ENCODE results near the gene TBCK.

Gene TBCK

GRCh38 chr4:106079616-106080015 lies 236.4 kb downstream of the TBCK start:
- TF ChIP-seq, protein P1, sequence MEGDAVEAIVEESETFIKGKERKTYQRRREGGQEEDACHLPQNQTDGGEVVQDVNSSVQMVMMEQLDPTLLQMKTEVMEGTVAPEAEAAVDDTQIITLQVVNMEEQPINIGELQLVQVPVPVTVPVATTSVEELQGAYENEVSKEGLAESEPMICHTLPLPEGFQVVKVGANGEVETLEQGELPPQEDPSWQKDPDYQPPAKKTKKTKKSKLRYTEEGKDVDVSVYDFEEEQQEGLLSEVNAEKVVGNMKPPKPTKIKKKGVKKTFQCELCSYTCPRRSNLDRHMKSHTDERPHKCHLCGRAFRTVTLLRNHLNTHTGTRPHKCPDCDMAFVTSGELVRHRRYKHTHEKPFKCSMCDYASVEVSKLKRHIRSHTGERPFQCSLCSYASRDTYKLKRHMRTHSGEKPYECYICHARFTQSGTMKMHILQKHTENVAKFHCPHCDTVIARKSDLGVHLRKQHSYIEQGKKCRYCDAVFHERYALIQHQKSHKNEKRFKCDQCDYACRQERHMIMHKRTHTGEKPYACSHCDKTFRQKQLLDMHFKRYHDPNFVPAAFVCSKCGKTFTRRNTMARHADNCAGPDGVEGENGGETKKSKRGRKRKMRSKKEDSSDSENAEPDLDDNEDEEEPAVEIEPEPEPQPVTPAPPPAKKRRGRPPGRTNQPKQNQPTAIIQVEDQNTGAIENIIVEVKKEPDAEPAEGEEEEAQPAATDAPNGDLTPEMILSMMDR (IDR thresholded peaks at IDR 0.05; ENCODE audit: insufficient read depth, missing control alignments), result no peak
- FAIRE-seq, result no peak
- no peak for DNase-seq (ENCODE audit: insufficient read length, low spot score)

DNA sequence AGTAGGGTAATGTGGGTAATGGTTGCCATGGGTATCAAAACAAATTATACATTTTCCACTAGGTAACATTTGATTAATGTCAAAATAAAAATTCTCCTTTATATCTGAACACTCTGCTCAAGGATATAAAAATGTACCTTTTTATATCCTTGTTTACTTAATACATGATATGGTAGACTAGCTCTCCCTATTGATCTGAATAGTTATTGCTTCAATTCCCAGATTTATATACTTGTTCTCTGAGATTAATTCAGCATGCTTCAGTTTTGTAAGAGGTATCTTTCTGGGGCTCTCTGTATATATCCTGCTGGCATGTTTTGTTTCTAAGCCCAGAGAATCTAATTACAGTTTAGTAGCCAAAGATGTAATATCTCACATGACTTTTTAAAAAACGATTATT lies 251.0 kb downstream of the TBCK start:
- FAIRE-seq (no peak), DNase-seq (ENCODE audit: insufficient read length, low spot score) (no peak)
- TF ChIP-seq, protein P1 (IDR thresholded peaks at IDR 0.05; ENCODE audit: insufficient read depth, missing control alignments), result no peak

GRCh38 chr4:106063009-106063408 lies 253.0 kb downstream of the TBCK start:
- no peak for DNase-seq (ENCODE audit: insufficient read length, low spot score)
- TF ChIP-seq, protein P1 (IDR thresholded peaks at IDR 0.05; ENCODE audit: insufficient read depth, missing control alignments), result no peak
- no peak for FAIRE-seq

GRCh38 chr4:106062452-106062875 lies 253.5 kb downstream of the TBCK start:
- FAIRE-seq, result no peak
- TF ChIP-seq, protein P1 (IDR thresholded peaks at IDR 0.05; ENCODE audit: insufficient read depth, missing control alignments), result no peak
- DNase-seq (ENCODE audit: insufficient read length, low spot score), result no peak

DNA sequence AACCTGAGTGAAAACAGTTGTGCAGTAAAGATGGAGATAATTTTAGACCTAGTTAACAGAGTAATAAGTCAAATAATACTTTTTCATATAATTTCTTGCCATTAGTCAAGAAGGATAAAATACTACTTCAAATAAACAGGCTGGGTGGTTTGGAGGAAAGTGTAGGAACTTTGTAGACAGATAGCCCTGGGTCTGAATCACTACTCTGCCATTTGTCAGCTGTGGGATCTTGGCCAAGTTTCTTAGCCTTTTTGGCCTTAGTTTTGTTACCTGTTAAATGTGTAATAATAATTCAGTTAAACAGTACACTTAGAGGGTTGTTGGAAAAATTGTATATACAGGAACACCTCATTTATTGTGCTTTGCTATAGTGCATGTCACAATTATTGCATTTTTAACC lies 257.1 kb downstream of the TBCK start:
- TF ChIP-seq, protein P1 (IDR thresholded peaks at IDR 0.05; ENCODE audit: insufficient read depth, missing control alignments), result no peak
- DNase-seq (ENCODE audit: insufficient read length, low spot score), result no peak
- FAIRE-seq, result no peak

GRCh38 chr4:106056914-106057313 lies 259.1 kb downstream of the TBCK start:
- FAIRE-seq, result no peak
- no peak for DNase-seq (ENCODE audit: insufficient read length, low spot score)
- TF ChIP-seq, protein P1 (IDR thresholded peaks at IDR 0.05; ENCODE audit: insufficient read depth, missing control alignments), result no peak

- no peak for FAIRE-seq
- DNase-seq (ENCODE audit: insufficient read length, low spot score), result no peak
- TF ChIP-seq, protein P1 (IDR thresholded peaks at IDR 0.05; ENCODE audit: insufficient read depth, missing control alignments), result no peak
These were observed 264.5 kb downstream of the TBCK start for GRCh38 chr4:106051514-106051913.
